T-helper 2 cell (primary cell): ENCODE data around the gene DAZAP2.
"Not testable (repeated sequence)": the region's sequence is repeated elsewhere in the genome, so short reads cannot be mapped to it uniquely, and the experiment has no call there.

Experiments
- DNase-seq, 5 experiments: peaks; one replicate each; pipeline versions ENCODE4 v3.0.0 to v3.0.0-alpha.2; 2012 to 2022

The DAZAP2 gene

DNA sequence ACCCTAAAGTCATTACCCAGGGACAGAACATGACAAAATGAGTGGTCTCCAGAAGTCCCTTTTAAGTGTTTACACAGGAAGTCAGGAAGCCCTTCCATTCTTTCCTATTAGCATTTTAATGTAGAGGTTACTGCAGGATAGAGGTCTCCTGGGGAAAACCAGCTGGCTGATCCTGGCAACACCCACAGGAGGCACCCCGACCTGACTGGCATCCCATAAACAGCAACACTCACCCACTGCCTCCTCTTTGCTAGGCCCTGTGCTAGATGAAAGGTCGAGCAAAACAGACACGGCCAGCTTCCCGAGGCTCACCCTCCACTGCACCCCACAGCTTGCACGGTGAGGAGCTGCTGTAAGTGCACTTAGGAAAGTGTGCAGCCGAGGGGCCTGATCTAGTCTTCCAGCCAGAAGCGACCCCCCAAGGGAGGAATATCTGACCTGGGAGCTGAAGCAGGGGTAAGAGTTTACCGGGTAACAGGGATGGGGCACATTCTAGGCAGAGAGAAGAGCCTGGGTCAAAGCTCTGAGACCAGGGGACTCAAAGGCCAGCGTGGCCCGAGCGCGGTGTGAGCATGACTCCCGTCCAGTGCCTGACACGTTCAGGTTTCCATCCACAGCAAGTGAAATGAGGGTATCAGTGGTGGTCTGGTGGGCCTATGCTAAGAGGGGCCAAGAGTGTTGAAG, 9.0 kb downstream of the DAZAP2 start:
- no peak for DNase-seq

GRCh38 chr12:51253276-51253675, 14.7 kb downstream of the DAZAP2 start:
- no peak for DNase-seq

DNA sequence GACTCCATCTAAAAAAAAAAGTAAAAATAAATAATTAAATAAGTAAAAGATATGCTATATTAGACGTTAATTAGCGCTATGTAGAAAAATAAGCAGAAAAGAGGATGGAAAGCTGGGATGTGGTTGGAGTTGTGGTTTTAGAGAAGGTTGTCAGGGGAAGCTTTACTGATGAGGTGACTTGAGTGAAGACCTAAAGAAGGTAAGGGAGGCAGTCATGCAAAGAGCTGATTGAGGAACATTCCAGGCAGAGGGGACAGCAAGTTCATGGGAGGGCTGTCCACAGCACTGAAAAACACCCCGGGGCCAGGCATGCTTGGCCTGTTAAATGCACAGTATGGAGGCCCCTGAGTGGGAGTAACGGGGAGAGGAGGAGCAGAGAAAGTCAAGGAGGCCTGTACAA, 15.9 kb downstream of the DAZAP2 start:
- DNase-seq, result no peak

DNA sequence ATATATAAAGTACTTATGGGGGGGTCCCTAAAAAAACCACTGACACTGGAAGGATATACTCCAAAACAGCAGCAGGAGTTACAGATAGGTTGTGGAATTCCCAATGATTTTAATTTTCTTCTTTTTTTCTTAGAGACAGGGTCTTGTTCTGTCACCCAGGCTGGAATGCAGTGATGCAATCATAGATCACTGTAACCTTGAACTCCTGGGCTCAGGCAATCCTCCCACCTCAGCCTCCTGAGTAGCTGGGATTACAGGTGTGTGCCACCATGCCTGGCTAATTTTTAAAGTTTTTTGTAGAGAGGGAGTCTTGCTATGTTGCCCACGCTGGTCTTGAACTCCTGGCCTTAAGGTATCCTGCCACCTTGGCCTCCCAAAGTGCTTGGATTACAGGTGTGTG, 21.0 kb downstream of the DAZAP2 start:
- not testable (repeated sequence) for DNase-seq

DNA sequence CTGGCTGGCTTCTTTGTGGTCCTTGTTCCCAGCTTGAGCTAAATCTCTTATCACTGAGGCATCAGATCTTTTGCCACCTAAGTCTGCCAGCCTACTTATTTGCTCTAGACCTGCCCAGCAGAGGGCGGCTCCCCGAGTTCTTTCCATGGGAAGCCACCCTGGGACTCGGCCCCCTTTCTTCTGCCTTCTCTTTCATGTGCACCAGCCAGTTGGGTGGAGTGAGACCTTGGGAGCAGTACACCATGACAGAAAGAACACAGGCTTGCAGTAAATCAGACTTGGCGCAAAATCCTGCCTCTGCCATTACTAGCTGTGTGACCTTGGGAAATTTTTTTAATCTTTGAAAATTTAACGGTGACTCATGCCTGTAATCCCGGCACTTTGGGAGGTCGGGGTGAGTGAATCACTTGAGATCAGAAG, 24.1 kb downstream of the DAZAP2 start:
- peak in 2 of 5 experiments; percentile 17 to 50 for DNase-seq

- DNase-seq, result no peak
Measured at GRCh38 chr12:51263341-51263740, 24.7 kb downstream of the DAZAP2 start.

- DNase-seq, result no peak
Measured at GRCh38 chr12:51264297-51264696, 25.7 kb downstream of the DAZAP2 start.

DNA sequence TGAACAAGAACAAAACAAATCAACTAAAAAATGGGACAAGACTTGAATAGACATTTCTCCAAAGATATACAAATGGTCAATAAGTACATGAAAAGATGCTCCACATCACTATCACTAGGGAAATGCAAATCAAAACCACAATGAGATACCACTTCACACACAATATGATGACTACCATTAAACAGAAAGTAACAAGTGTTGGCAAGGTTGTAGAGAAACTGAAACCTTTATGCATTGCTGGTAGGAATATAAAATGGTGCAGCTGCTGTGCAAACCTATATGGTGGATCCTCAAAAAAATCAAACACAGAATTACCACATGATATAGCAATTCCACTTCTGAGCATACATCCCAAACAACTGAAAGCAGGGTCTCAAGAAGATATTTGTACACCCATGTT, 26.4 kb downstream of the DAZAP2 start:
- DNase-seq, result peak in 2 of 5 experiments; percentile 38 to 70

DNA sequence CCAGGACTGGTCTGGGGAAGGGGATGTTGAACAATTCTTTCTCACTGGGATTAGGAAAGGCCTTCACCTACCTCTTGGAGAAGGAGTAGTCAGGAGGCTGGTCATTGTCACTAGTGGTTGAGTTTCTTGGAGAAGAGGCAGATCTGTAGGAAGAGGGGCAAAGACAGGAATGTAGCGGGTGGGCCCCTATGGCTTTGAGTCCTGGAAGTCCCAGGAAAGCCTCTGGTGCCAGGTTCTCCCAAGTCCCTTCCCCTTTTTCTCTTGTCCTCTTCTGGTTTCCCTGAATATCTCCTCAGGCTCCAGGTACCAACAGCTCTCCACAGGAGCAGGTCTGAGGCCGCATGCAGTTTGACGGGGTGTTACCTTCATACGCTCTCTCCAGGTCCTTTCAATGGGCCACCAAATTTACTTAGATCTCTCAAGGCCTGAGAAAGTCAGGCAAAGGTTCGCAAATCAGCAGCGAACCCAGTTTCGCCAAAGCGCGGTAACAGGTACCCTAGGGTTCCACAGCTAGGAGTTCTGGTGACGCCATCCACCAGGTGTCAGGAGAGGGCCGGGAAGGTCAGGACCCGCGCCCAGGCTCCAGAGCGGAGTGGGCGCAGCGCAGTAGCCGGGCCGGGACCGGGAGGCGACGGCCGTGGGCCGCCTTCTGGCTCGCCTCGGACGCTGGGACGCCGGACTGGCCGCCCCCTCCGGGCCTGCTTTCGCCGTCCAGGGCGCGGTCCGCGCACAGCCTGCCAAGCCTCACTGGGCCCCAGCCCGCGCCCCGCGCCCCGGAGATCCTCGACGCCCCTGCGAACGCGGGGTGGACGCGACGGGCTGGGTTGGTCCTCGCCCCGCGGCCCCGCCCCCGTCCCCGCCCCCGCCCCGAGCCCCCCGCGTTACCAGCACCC, 30.8 kb downstream of the DAZAP2 start:
- DNase-seq, result peak; percentile 21 to 51 (median 35)

GRCh38 chr12:51270067-51270950, 31.7 kb downstream of the DAZAP2 start, which contains the start of gene SMAGP:
Gene SMAGP, minus strand, starts transcription at chr12:51270415. Its CDS starts 1,137 bp downstream, at chr12:51269278.
- DNase-seq, result peak in 4 of 5 experiments; percentile 19 to 44 (median 31)

DNA sequence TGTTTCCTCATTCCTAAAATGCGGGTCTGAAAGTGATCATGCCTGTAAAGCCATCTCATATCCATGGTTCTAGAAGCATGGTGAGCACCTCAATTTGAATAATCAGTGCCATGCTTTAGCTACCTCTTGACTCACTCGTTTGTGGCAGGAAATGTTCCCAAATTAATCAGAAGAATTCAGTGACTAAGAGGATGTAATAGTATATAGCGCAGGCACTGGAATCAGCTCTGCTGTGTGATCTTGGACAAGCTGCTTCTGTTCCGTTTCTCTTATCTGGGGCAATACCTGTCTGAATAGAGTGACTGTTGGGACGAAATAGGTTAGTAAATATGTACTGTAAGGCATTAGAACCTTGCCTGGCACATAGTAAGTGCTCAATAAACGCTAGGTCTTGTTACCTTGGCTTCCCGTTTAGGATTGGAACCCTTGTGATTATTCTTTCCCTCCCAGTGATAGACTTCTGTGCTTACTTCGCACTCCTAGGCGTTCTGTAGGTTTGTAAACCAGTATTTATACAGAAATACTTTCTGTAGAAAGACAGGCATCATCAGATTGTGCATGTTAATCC, 32.4 kb downstream of the DAZAP2 start:
- DNase-seq, result no peak

- not testable (repeated sequence) for DNase-seq
Measured at GRCh38 chr12:51272810-51273209, 34.2 kb downstream of the DAZAP2 start.

- DNase-seq, result no peak
Measured at GRCh38 chr12:51275088-51275487, 36.5 kb downstream of the DAZAP2 start.

DNA sequence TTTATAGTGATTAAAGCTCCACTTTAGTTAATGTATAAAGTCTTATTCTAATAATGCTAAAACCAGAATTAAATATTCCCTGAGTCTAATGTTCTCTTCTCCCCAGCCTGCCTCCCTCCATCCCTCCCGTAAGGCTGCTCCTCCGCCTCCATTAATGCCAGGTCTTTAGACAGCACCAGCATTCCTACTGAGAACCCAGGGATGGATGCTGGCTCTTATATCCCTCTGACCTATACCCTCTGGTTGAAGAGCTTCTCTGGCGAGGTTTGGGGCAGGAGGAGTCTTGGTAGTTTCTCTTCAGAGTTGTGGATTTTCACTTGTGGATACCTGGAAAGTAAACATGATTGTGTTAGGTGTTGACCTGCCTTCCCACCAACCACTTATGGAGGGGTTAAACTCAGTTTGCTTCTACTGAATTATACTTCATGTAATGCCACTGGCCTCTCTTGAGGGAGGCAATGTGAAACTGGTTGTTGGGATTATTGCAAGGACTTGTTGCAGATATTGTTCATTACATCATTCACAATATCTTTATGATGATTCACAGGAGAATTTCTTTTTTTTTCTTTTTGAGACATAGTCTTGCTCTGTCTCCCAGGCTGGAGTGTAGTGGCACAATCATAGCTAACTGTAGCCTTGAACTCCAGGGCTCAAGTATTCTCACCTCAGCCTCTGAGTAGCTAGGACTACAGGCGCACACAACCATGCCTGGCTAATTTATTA, 42.7 kb downstream of the DAZAP2 start:
- DNase-seq, result no peak

DNA sequence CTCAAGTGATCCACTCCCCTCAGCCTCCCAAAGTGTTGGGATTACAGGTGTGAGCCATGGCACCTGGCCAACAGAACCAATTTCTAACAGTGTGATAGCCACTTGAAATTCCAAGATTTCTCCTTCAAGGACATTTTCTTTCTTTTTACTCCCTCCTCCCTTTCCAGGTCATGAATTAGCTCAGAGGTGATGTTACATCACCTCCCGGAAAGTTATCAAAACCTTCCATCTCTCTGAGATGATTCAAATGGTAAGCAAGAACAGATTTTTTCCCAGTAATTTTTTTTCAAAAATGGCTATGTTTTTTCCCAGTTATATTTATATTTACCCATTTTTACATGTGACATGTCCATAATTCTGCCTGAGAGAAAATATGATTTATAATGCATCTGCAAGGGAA, 47.2 kb downstream of the DAZAP2 start:
- no peak for DNase-seq

- not testable (repeated sequence) for DNase-seq
Measured at GRCh38 chr12:51291603-51292513, 53.2 kb downstream of the DAZAP2 start.
